Right cardiac atrium (tissue), 5 donors: ENCODE measurements around the gene CXCR5. TPM values are rescaled to one million over a fixed set of nuclear protein-coding genes. Genes with fewer than 3 reads are reported as not detected.

Source experiments
- ATAC-seq, 2 donors: fragments of 200-7000 bp; cut with Tn5 transposase; one replicate each; pipeline versions ENCODE4 v1.8.0 to v1.9.1; 2020; ENCODE audit warnings: moderate library complexity in 2 of 2, mild to moderate bottlenecking in 1 of 2
- DNase-seq, 3 donors: peaks; one replicate each; pipeline ENCODE4 v3.0.0-alpha.2; 2020
- H3K27ac ChIP-seq: one replicate; pipeline ENCODE4 v1.5.1; 2013; ENCODE audit warnings: mild to moderate bottlenecking, low read length, control low read depth, moderate library complexity
- H3K27me3 ChIP-seq: one replicate; pipeline ENCODE4 v1.6.1; 2013; ENCODE audit not compliant: control insufficient read depth, insufficient read depth
- H3K4me1 ChIP-seq: one replicate; pipeline ENCODE4 v1.6.1; 2013; ENCODE audit warnings: low read length; ENCODE audit not compliant: control insufficient read depth, insufficient read depth
- H3K4me3 ChIP-seq: one replicate; pipeline ENCODE4 v1.5.1; 2013; ENCODE audit warnings: low read length, control low read depth
- H3K9me3 ChIP-seq: one replicate; pipeline ENCODE4 v1.6.1; 2013; ENCODE audit warnings: low read length; ENCODE audit not compliant: control insufficient read depth
- WGBS: extraction: QIAGEN DNeasy Blood & Tissue Kit; methylation state at CpG from one replicate; pipeline ENCODE4 v1.1.7; 2013; 5-methylcytosine and 5-hydroxymethylcytosine counted together
- intact Hi-C, 4 donors: fragments of 100-400 bp; cut with DNase I; formaldehyde crosslinking; loops; one replicate each; pipeline versions ENCODE4 v1.11.0 to v1.14.0; 2022 to 2023
- polyA plus RNA-seq: library from polyadenylated mRNA; stranded (reverse); fragments of 200-250 nt; gene quantifications from one replicate; pipeline ENCODE4 v1.2.3, GENCODE V29; 2013
- total RNA-seq, 4 donors: library from RNA; stranded (reverse); fragmentation: NEBNext Ultra II Directional; extraction: Animal tissue kit (Norgen Biotek cat#: 25700); gene quantifications; one replicate each; pipeline ENCODE4 v1.2.1, GENCODE V29; 2021
- donor health status: healthy with polysubstance abuse.
- donor health status: DM: no; HTN: yes; CAD: no.
- donor health status: DM: no; HTN: no; CAD: no.
- donor health status: DM: no; HTN: yes; CAD: no; lungs with severe emphysema.
- donor health status: DM: yes; HTN: yes; CAD: no.

Gene CXCR5
- total and polyA plus RNA-seq, 5 donors: 0.34 TPM; not detected in 4

- Histone ChIP-seq H3K9me3 (no peaks in the 10 kb centered on the region), H3K27ac (no peak overlapping the region), H3K4me3 (no peak overlapping the region), H3K27me3 (no peaks in the 10 kb centered on the region), H3K4me1 (no peaks in the 10 kb centered on the region)
- 94% methylated on average over 4 of the region's 4 CpGs for WGBS
- intact Hi-C loops: no loop called here
- DNase-seq (no peak), ATAC-seq (no peak)
Observed at GRCh38 chr11:118849825-118850224, 33.9 kb upstream of the CXCR5 start.

- H3K9me3 ChIP-seq: no peaks in the 10 kb centered on the region
- no peak overlapping the region for H3K27ac ChIP-seq
- WGBS: 67% methylated on average over 3 of the region's 3 CpGs
- no peak overlapping the region for H3K4me3 ChIP-seq
- no peaks in the 10 kb centered on the region for H3K27me3 ChIP-seq
- ATAC-seq (no peak), DNase-seq (no peak)
- no peaks in the 10 kb centered on the region for H3K4me1 ChIP-seq
- intact Hi-C loops: no loop called here
Observed at GRCh38 chr11:118851970-118852369, 31.7 kb upstream of the CXCR5 start.

GRCh38 chr11:118853678-118854077, 30.0 kb upstream of the CXCR5 start:
- no peak for ATAC-seq
- Histone ChIP-seq H3K9me3 (no peaks in the 10 kb centered on the region), H3K4me1 (no peaks in the 10 kb centered on the region), H3K27ac (no peak overlapping the region), H3K4me3 (no peak overlapping the region), H3K27me3 (no peaks in the 10 kb centered on the region)
- DNase-seq: no peak
- 91% methylated on average over 12 of the region's 12 CpGs for WGBS
- intact Hi-C loops: no loop called here

GRCh38 chr11:118856314-118856713, 27.4 kb upstream of the CXCR5 start:
- WGBS: 80% methylated on average over 4 of the region's 4 CpGs
- intact Hi-C loops: no loop called here
- no peak overlapping the region for H3K27ac ChIP-seq
- no peaks in the 10 kb centered on the region for H3K27me3 ChIP-seq
- ATAC-seq: no peak
- H3K4me1 ChIP-seq: no peaks in the 10 kb centered on the region
- H3K9me3 ChIP-seq: no peaks in the 10 kb centered on the region
- H3K4me3 ChIP-seq: no peak overlapping the region
- no peak for DNase-seq

- H3K27ac ChIP-seq: no peak overlapping the region
- no peaks in the 10 kb centered on the region for H3K27me3 ChIP-seq
- no peak for DNase-seq
- H3K9me3 ChIP-seq: no peaks in the 10 kb centered on the region
- no peaks in the 10 kb centered on the region for H3K4me1 ChIP-seq
- WGBS: 88% methylated on average over 5 of the region's 5 CpGs
- H3K4me3 ChIP-seq: no peak overlapping the region
- no peak for ATAC-seq
- intact Hi-C loops: no loop called here
Observed at GRCh38 chr11:118857385-118857784, 26.3 kb upstream of the CXCR5 start.

GRCh38 chr11:118859973-118860372, 23.7 kb upstream of the CXCR5 start:
- WGBS: 79% methylated on average over 4 of the region's 4 CpGs
- DNase-seq (no peak), ATAC-seq (no peak)
- Histone ChIP-seq H3K27ac (no peak overlapping the region), H3K27me3 (no peaks in the 10 kb centered on the region), H3K4me1 (no peaks in the 10 kb centered on the region), H3K4me3 (no peak overlapping the region), H3K9me3 (no peaks in the 10 kb centered on the region)
- intact Hi-C loops: no loop called here

- 93% methylated on average over 2 of the region's 2 CpGs for WGBS
- H3K27me3 ChIP-seq: no peaks in the 10 kb centered on the region
- ATAC-seq: no peak
- H3K9me3 ChIP-seq: no peaks in the 10 kb centered on the region
- H3K27ac ChIP-seq: no peak overlapping the region
- no peak for DNase-seq
- intact Hi-C loops: no loop called here
- H3K4me1 ChIP-seq: no peaks in the 10 kb centered on the region
- H3K4me3 ChIP-seq: no peak overlapping the region
Observed at GRCh38 chr11:118868659-118869058, 15.0 kb upstream of the CXCR5 start.

- Histone ChIP-seq H3K4me3 (peak overlapping the region; percentile 3), H3K27ac (peak overlapping the region; percentile 90), H3K4me1 (no peaks in the 10 kb centered on the region), H3K9me3 (no peaks in the 10 kb centered on the region), H3K27me3 (no peaks in the 10 kb centered on the region)
- intact Hi-C loops: no loop called here
- ATAC-seq: peak; percentile 90 to 91
- peak; percentile 84 to 91 (median 88) for DNase-seq
- 32% methylated on average over 14 of the region's 14 CpGs for WGBS
Observed at GRCh38 chr11:118870396-118871343, 13.0 kb upstream of the CXCR5 start.

- no peak overlapping the region for H3K27ac ChIP-seq
- H3K27me3 ChIP-seq: no peaks in the 10 kb centered on the region
- 80% methylated on average over 17 of the region's 17 CpGs for WGBS
- H3K9me3 ChIP-seq: no peaks in the 10 kb centered on the region
- intact Hi-C loops: no loop called here
- H3K4me3 ChIP-seq: no peak overlapping the region
- no peak for DNase-seq
- no peak for ATAC-seq
- H3K4me1 ChIP-seq: no peaks in the 10 kb centered on the region
Observed at GRCh38 chr11:118872403-118872821, 11.3 kb upstream of the CXCR5 start.

GRCh38 chr11:118873804-118874203, 9.9 kb upstream of the CXCR5 start:
- 83% methylated on average over 4 of the region's 4 CpGs for WGBS
- no peaks in the 10 kb centered on the region for H3K27me3 ChIP-seq
- H3K9me3 ChIP-seq: no peaks in the 10 kb centered on the region
- H3K4me3 ChIP-seq: no peak overlapping the region
- DNase-seq (no peak), ATAC-seq (no peak)
- intact Hi-C loops: no loop called here
- H3K4me1 ChIP-seq: no peaks in the 10 kb centered on the region
- no peak overlapping the region for H3K27ac ChIP-seq

- 81% methylated on average over 10 of the region's 10 CpGs for WGBS
- ATAC-seq (no peak), DNase-seq (no peak)
- no peaks in the 10 kb centered on the region for H3K9me3 ChIP-seq
- H3K4me1 ChIP-seq: no peaks in the 10 kb centered on the region
- H3K27me3 ChIP-seq: no peaks in the 10 kb centered on the region
- H3K27ac ChIP-seq: no peak overlapping the region
- H3K4me3 ChIP-seq: no peak overlapping the region
- intact Hi-C loops: no loop called here
Observed at GRCh38 chr11:118876286-118876685, 7.4 kb upstream of the CXCR5 start.
